ENCODE data around the gene AGBL4. TPM values are rescaled to one million over a fixed set of nuclear protein-coding genes. Genes with fewer than 3 reads are reported as not detected.

Gene AGBL4
- total RNA-seq, 1 experiment from 2014 or later = not detected

DNA sequence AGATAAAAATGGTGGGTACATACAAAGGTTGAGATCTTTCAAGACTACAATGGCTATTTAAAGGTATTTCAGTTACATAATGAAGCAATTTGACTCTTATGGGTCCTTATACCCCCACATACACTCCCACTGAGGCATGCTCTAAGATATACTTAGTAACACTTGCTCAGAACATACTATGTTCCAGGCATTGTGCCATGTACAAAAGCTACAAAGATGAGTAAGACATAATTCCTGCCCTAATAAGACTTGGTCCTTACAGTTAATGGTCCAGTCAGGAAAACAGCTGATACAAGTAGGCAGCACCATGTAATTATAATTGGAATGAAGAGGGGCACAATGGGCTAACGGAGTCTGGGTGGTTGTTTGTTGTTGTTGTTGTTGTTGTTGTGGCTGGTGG, 1080.4 kb downstream of the AGBL4 start:
- Histone ChIP-seq H3K4me2 (ENCODE audit: low read length) (no peak overlapping the region), H3K9me3 (ENCODE audit: control insufficient read depth in 1 of 2, insufficient read depth in 1 of 2, low read depth in 1 of 2, low read length in 2 of 2) (no peaks in the 10 kb centered on the region), H3K79me2 (ENCODE audit: insufficient read depth, low read length) (no peaks in the 10 kb centered on the region), H3K9ac (ENCODE audit: low read length) (no peak overlapping the region), H3K27me3 (ENCODE audit: insufficient read depth, low read length) (no peaks in the 10 kb centered on the region), H3K4me3 (replicated peaks in 1 of 2; ENCODE audit: low read depth in 1 of 2, low read length in 2 of 2) (no peak overlapping the region), H3K9me2 (ENCODE audit: insufficient read depth) (no peaks in the 10 kb centered on the region), H3K4me1 (ENCODE audit: control insufficient read depth in 1 of 2, insufficient read depth in 2 of 2, low read length in 2 of 2) (no peaks in the 10 kb centered on the region), H3K27ac (ENCODE audit: low read depth, low read length) (no peak overlapping the region), H3K36me3 (ENCODE audit: control insufficient read depth in 1 of 2, insufficient read depth in 2 of 2, low read length in 2 of 2) (no peaks in the 10 kb centered on the region), H4K20me1 (ENCODE audit: insufficient read depth) (no peaks in the 10 kb centered on the region), H2AFZ (ENCODE audit: low read depth, low read length, poor library complexity, severe bottlenecking) (no peak overlapping the region)
- ChIA-PET RAD21 (ENCODE audit: low non-redundant PET in 1 of 2, low total read pairs in 2 of 2, uncharacterized antibody in 2 of 2, unreplicated experiment in 2 of 2) (no interaction called here), CTCF (no interaction called here), POLR2A (no interaction called here)
- ATAC-seq = no peak
- no peak for TF ChIP-seq JUND (IDR thresholded peaks at IDR 0.05)
- TF ChIP-seq, protein P1, sequence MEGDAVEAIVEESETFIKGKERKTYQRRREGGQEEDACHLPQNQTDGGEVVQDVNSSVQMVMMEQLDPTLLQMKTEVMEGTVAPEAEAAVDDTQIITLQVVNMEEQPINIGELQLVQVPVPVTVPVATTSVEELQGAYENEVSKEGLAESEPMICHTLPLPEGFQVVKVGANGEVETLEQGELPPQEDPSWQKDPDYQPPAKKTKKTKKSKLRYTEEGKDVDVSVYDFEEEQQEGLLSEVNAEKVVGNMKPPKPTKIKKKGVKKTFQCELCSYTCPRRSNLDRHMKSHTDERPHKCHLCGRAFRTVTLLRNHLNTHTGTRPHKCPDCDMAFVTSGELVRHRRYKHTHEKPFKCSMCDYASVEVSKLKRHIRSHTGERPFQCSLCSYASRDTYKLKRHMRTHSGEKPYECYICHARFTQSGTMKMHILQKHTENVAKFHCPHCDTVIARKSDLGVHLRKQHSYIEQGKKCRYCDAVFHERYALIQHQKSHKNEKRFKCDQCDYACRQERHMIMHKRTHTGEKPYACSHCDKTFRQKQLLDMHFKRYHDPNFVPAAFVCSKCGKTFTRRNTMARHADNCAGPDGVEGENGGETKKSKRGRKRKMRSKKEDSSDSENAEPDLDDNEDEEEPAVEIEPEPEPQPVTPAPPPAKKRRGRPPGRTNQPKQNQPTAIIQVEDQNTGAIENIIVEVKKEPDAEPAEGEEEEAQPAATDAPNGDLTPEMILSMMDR (IDR thresholded peaks at IDR 0.05 in 2 of 3, conservative IDR thresholded peaks at IDR 0.05 in 1 of 3; ENCODE audit: borderline replicate concordance in 1 of 3, insufficient read depth in 1 of 3, low read depth in 2 of 3, low read length in 2 of 3) = no peak
- no peak for TF ChIP-seq SIN3A (IDR thresholded peaks at IDR 0.05; ENCODE audit: low read depth)
- TF ChIP-seq, protein P2, sequence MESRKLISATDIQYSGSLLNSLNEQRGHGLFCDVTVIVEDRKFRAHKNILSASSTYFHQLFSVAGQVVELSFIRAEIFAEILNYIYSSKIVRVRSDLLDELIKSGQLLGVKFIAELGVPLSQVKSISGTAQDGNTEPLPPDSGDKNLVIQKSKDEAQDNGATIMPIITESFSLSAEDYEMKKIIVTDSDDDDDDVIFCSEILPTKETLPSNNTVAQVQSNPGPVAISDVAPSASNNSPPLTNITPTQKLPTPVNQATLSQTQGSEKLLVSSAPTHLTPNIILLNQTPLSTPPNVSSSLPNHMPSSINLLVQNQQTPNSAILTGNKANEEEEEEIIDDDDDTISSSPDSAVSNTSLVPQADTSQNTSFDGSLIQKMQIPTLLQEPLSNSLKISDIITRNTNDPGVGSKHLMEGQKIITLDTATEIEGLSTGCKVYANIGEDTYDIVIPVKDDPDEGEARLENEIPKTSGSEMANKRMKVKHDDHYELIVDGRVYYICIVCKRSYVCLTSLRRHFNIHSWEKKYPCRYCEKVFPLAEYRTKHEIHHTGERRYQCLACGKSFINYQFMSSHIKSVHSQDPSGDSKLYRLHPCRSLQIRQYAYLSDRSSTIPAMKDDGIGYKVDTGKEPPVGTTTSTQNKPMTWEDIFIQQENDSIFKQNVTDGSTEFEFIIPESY (IDR thresholded peaks at IDR 0.05; ENCODE audit: extremely low read depth, insufficient replicate concordance, low read length) = no peak
- TF ChIP-seq EGR1 (IDR thresholded peaks at IDR 0.05; ENCODE audit: low read depth) = no peak
- no peak for DNase-seq (ENCODE audit: low read depth, low spot score)
- no TSS peak for BruUV-seq (replicated peaks)
- intact Hi-C loops (cut with micrococcal nuclease) = no loop called here

Data from HCT116 (cell line).